Transverse colon (tissue), 4 donors: Measurements from ENCODE around the gene BLOC1S6. TPM values are rescaled to one million over a fixed set of nuclear protein-coding genes. Genes with fewer than 3 reads are reported as not detected.
A peak's percentile ranks its signal among the peaks of the same experiment; 100 is the strongest.

Experiments used
- DNase-seq: peaks from one replicate; pipeline ENCODE4 v3.0.0-alpha.2; 2019
- H3K27ac ChIP-seq, 4 donors: fragments of 200-600 bp; sonication (generic); 2 replicates each; pipeline ENCODE4 v1.5.1; 2016 to 2018; ENCODE audit warnings: inconsistent platforms in 4 of 4
- H3K27me3 ChIP-seq: fragments of 200-600 bp; sonication (generic); 2 replicates; pipeline ENCODE4 v1.5.1; 2017; ENCODE audit warnings: inconsistent platforms
- H3K36me3 ChIP-seq, 4 donors: fragments of 200-600 bp; sonication (generic); 2 replicates each; pipeline ENCODE4 v1.5.1; 2017 to 2019; ENCODE audit warnings: inconsistent platforms in 4 of 4
- H3K4me1 ChIP-seq, 4 donors: fragments of 200-600 bp; sonication (generic); 2 replicates each; pipeline ENCODE4 v1.5.1; 2017 to 2020; ENCODE audit warnings: inconsistent platforms in 4 of 4
- H3K4me3 ChIP-seq, 4 donors: fragments of 200-600 bp; sonication (generic); 1 replicate in 1 of 4; 2 replicates in 3 of 4; pipeline versions ENCODE4 v1.5.1 to v1.6.1; 2017 to 2019; ENCODE audit warnings: inconsistent platforms in 4 of 4
- H3K9me3 ChIP-seq, 2 donors: fragments of 200-600 bp; sonication (generic); 2 replicates each; pipeline ENCODE4 v1.5.1; 2017 to 2019; ENCODE audit warnings: inconsistent platforms in 2 of 2
- EP300 ChIP-seq: sonication (generic); formaldehyde crosslinking; IDR thresholded peaks from one replicate; pipeline ENCODE4 v1.6.1; 2017; ENCODE audit warnings: antibody characterized with exemption, low read depth
- POLR2A ChIP-seq: fragments of 450-650 bp; IDR thresholded peaks from one replicate; pipeline ENCODE4 v1.6.1; 2016; ENCODE audit warnings: antibody characterized with exemption, mild to moderate bottlenecking, moderate library complexity
- POLR2AphosphoS5 ChIP-seq, 3 donors: sonication (generic); formaldehyde crosslinking; IDR thresholded peaks; one replicate each; pipeline ENCODE4 v1.6.1; 2016; ENCODE audit warnings: antibody characterized with exemption in 3 of 3
- WGBS, 2 donors: methylation state at CpG; one replicate each; pipeline ENCODE4 v1.1.5; 2018; ENCODE audit warnings: low coverage in 1 of 2; 5-methylcytosine and 5-hydroxymethylcytosine counted together
- in situ Hi-C, 4 donors: fragments of 200-750 bp; cut with MboI; loops; one replicate each; pipeline versions ENCODE4 v1.15.0 to v1.15.1; 2017; ENCODE audit warnings: low sequenced_read_pairs in 3 of 4, low pct_ligation_motif_present in 1 of 4, low pct_unique_long_range_greater_than_20kb in 1 of 4
- intact Hi-C: fragments of 100-400 bp; cut with DNase I; formaldehyde crosslinking; loops from one replicate; pipeline ENCODE4 v1.15.1; 2023; ENCODE audit warnings: low total_unique reads
- total RNA-seq, 4 donors: library from RNA; depleted of rRNA; stranded (reverse); fragments of >200 nt; gene quantifications; one replicate each; pipeline ENCODE4 v1.1.0, GENCODE V29; 2016
- TF ChIP-seq, protein P1 (sequence below), 5 experiments: fragments of 200-600 bp in 3 of 5; fragments of 450-650 bp in 2 of 5; sonication (generic) in 3 of 5; IDR thresholded peaks; 1 replicate in 2 of 5; 2 replicates in 3 of 5; pipeline ENCODE4 v1.5.1; 2016 to 2017; ENCODE audit warnings: antibody characterized with exemption in 5 of 5, inconsistent platforms in 3 of 5, mild to moderate bottlenecking in 2 of 5, moderate library complexity in 1 of 5

Gene BLOC1S6, protein sequence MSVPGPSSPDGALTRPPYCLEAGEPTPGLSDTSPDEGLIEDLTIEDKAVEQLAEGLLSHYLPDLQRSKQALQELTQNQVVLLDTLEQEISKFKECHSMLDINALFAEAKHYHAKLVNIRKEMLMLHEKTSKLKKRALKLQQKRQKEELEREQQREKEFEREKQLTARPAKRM
- 10 to 100 TPM in 3 of 4 donors, 1 to 10 TPM in 1; 6.7 to 35.4 (median 23.8) TPM for total RNA-seq

DNA sequence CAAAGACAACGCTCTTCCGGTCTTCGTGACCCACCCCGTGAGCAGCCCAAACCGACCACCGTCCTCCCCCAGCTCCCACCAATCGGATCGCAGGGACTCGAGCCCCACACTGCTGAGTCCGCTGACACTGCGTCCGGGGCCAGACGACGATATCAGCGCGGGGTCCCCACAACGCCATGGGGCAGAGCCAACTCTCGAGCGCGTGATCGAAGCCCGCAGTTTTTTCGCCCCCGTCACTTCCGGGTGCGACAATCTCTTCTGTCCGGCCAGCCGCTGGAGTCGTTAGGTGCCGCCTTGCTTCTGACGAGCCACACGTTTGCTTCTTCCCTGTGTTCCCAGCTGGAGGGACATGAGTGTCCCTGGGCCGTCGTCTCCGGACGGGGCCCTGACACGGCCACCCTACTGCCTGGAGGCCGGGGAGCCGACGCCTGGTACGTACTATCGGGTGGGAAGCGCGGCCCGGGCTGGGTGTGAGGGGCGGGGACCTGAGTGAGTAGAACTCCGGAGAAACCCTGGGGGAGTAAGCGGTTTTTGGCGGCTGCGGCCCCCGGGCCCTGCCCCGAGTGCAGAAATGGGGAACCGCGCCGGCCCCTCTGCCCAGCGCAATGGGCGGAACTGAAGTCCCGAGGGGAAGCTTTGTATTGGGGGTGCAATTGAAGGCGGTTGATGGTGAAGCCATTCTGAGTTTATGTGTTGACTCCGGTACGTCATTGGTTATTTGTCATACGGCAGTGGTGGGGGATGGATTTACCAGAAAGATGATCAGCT lies at the start of gene BLOC1S6:
Gene BLOC1S6 (plus strand): TSS at position 285 of the 768 bp plus-strand sequence. CDS start 65 bp downstream, at position 350.
- WGBS, 2 donors: 0 to 1% methylated on average over 4 to 61 of the region's 62 CpGs
- in situ Hi-C loops (no loop called here), intact Hi-C loops (no loop called here)
- peak within 1 kb of the TSS; percentile 61 to 88 (median 85) for H3K4me3 ChIP-seq
- H3K27me3 ChIP-seq: no peaks in the 10 kb centered on the region
- H3K4me1 ChIP-seq: peaks cover 16 to 39% (median 27%) of the 10 kb centered on the region in 4 donors
- H3K9me3 ChIP-seq: no peaks in the 10 kb centered on the region
- peak within 1 kb of the TSS; percentile 93 to 99 (median 98) for H3K27ac ChIP-seq
- peak in 2 of 3 donors; percentile 73 to 90 for TF ChIP-seq POLR2AphosphoS5 (IDR thresholded peaks at IDR 0.05)
- peak; percentile 85 for TF ChIP-seq POLR2A
- TF ChIP-seq, protein P1, sequence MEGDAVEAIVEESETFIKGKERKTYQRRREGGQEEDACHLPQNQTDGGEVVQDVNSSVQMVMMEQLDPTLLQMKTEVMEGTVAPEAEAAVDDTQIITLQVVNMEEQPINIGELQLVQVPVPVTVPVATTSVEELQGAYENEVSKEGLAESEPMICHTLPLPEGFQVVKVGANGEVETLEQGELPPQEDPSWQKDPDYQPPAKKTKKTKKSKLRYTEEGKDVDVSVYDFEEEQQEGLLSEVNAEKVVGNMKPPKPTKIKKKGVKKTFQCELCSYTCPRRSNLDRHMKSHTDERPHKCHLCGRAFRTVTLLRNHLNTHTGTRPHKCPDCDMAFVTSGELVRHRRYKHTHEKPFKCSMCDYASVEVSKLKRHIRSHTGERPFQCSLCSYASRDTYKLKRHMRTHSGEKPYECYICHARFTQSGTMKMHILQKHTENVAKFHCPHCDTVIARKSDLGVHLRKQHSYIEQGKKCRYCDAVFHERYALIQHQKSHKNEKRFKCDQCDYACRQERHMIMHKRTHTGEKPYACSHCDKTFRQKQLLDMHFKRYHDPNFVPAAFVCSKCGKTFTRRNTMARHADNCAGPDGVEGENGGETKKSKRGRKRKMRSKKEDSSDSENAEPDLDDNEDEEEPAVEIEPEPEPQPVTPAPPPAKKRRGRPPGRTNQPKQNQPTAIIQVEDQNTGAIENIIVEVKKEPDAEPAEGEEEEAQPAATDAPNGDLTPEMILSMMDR (IDR thresholded peaks at IDR 0.05): no peak
- TF ChIP-seq EP300: no peak
- peak; percentile 91 for DNase-seq
- no peaks in the 10 kb centered on the region for H3K36me3 ChIP-seq

DNA sequence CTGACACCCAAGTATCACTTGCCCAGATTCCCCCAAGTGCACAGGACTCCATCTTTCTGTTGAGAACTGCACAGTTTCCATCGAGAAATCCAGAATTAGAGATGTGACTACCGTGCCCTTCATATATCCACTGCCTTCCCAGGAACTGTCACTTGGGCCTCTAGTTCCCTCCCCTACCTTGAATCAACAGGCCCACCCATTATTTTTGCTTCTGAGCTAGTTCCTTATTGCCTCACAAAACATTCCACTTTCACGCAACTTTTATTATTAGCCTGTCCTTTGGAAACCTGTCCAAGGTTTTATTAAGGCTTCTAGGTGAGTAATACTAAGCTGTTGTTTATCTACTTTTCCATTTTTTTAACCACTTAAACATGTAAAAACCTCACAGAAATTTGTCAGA lies 47.5 kb upstream of the BLOC1S6 start:
- no peaks in the 10 kb centered on the region for H3K9me3 ChIP-seq
- H3K27me3 ChIP-seq: no peaks in the 10 kb centered on the region
- DNase-seq: no peak
- peaks cover 0 to 4% (median 0%) of the 10 kb centered on the region in 4 donors for H3K4me1 ChIP-seq
- 65 to 73% methylated on average over 3 of the region's 3 CpGs for whole genome bisulfite sequencing, 2 donors
- H3K27ac ChIP-seq: no peak overlapping the region
- intact Hi-C loops: no loop called here
- no peaks in the 10 kb centered on the region for H3K36me3 ChIP-seq
- in situ Hi-C loops: no loop called here
- TF ChIP-seq, protein P1 (IDR thresholded peaks at IDR 0.05): no peak
- TF ChIP-seq POLR2A: no peak
- TF ChIP-seq EP300: no peak
- TF ChIP-seq POLR2AphosphoS5 (IDR thresholded peaks at IDR 0.05): no peak
- H3K4me3 ChIP-seq: no peak overlapping the region

DNA sequence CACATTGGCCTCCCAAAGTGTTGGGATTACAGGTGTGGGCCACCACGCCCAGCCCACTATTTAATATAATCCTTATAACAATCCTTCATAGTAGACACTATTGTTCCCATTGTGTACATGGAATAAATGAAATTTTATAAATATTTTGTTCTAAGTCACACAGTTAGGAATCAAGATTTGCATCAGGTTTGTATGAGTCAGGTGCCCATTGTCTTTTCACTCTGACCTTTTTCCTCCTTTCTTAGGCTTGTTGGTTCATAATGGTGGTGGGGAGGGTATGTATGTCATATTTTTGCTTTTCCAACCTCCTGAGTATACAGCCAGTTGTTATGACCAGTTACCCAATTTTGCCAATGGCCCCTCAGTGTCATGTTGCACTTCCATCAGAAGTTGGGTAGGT lies 46.6 kb upstream of the BLOC1S6 start:
- H3K4me3 ChIP-seq: no peak overlapping the region
- 83 to 96% methylated on average over 1 of the region's 1 CpG for WGBS, 2 donors
- H3K27ac ChIP-seq: no peak overlapping the region
- no peaks in the 10 kb centered on the region for H3K27me3 ChIP-seq
- H3K36me3 ChIP-seq: no peaks in the 10 kb centered on the region
- DNase-seq: no peak
- TF ChIP-seq EP300: no peak
- TF ChIP-seq, protein P1 (IDR thresholded peaks at IDR 0.05): no peak
- no peak for TF ChIP-seq POLR2AphosphoS5 (IDR thresholded peaks at IDR 0.05)
- TF ChIP-seq POLR2A: no peak
- peaks cover 0 to 4% (median 0%) of the 10 kb centered on the region in 4 donors for H3K4me1 ChIP-seq
- intact Hi-C loops (no loop called here), in situ Hi-C loops (no loop called here)
- no peaks in the 10 kb centered on the region for H3K9me3 ChIP-seq

DNA sequence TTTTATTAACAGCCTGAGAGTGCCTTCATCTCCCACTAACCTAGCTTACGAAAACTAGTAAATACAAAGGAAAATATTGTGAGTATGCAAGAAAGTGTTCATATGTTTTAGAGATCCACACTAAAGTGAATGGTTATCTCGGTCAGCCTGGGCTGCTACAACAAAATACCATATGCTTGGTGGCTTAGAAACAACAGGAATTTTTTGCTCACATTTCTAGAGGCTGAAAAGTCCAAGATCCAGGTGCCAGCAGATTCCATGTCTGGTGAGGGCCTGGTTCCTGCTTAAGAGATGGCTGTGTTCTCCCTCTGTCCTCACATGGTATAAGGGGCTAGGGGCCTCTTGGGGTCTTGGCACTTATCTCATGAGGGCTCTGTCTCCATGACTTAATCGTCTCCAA lies 44.1 kb upstream of the BLOC1S6 start:
- DNase-seq: no peak
- TF ChIP-seq POLR2A: no peak
- Histone ChIP-seq H3K4me3 (no peak overlapping the region), H3K27ac (no peak overlapping the region), H3K36me3 (no peaks in the 10 kb centered on the region), H3K27me3 (no peaks in the 10 kb centered on the region), H3K4me1 (peaks cover 0 to 4% (median 0%) of the 10 kb centered on the region in 4 donors), H3K9me3 (no peaks in the 10 kb centered on the region)
- intact Hi-C loops: no loop called here
- WGBS, 2 donors: 93 to 100% methylated on average over 2 to 3 of the region's 3 CpGs
- in situ Hi-C loops: no loop called here
